GM20431 (cell line): ENCODE results near the gene BPIFB3.
"Not testable (repeated sequence)": the region's sequence is repeated elsewhere in the genome, so short reads cannot be mapped to it uniquely, and the experiment has no call there.

ENCODE experiments used
- in situ Hi-C: fragments of 300-500 bp; cut with MseI, MboI; formaldehyde crosslinking; loops from one replicate; pipeline ENCODE4 v1.15.0; 2020; ENCODE audit warnings: low sequenced_read_pairs; ENCODE audit not compliant: unreplicated experiment

BPIFB3 gene

DNA sequence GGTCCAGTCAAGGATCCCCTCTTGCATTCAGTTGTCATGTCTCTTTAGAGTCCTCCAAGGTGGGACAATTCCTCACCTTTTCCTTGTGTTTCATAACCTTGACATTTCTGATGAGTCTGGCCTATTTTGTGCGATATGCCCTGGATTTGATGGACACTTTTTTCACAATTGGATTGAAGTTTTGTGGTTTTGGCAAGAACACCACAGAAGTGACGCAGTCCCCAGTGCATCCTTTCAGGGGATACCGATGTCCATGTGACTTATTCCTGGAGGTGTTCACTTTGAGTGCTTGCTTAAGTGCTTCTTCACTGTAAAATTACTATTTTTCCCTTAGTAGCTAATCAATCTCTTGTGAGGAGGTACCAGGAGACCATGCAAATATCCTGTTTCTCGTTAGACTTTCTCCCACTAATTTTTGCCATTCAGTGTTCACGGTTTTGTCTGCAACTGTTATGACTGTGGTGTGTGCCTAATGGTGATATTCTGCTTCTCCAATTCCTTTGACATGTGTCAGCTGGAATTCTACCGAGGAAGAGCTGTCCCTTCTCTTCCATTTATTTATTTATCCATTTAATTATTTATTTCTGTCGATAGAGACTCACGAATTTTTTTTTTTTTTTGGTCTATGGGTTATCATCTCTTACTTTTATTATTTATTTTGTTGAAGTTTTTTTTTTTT, 56.6 kb downstream of the BPIFB3 start:
- in situ Hi-C loops = no loop called here

DNA sequence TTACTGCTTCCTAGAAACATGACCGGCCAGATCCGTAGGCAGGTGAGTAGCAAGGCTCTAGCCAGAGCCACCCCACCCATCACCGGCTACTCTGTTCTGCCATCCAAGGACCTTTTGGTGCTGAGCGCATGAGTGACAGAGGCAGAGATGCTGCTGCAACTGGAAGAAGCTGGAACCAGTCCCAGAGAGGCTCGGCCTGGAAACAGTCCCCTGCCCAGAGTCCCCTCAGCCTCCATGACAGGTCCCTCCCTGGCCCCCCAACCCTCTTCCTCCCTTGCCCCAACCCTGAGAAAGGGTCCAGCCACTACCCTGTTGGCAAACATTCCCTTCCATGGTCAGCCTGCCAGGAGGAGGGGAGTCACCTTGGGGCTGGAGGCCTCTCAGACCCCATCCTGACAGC, 57.6 kb downstream of the BPIFB3 start:
- in situ Hi-C loops = no loop called here

DNA sequence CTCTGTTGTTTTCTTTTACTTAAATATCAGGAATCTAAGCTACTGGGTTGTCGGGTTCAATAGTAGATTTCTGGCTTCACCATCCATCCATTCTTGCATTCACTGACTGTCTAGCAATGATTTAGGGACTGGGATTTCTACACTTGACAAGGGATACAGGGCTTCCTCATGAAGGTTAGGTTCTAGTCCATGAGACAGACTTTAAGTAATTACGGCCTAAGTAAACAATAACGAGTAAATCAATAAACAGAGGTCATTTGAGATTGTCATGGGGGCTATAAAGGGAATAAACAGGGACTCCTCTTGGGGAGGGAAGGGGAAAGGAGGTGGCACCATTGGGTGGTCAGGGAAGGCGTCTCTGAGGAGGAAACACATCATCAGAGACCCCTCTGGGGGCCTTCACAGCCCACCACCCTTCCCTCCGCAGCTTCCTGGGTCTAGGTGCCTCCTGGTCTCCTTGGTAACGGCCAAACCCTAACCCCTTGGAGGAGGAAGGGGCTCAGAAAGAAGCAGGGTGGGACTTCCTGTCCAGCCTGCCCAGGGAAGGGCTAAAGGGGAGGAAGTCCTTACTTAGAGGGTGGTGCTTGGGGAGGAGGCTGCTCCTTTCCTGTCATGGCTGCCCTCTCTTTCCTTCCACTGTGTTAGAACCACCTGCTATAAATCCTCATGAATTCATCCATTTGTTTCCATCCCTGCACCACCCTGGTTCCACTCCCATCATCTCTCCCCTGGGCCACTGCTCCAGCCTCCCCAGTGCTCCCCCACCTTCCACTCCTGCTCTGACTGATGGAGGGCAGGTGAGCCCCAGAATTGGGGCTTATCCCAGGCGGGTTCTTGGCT, 59.1 kb downstream of the BPIFB3 start:
- in situ Hi-C loops = no loop called here

DNA sequence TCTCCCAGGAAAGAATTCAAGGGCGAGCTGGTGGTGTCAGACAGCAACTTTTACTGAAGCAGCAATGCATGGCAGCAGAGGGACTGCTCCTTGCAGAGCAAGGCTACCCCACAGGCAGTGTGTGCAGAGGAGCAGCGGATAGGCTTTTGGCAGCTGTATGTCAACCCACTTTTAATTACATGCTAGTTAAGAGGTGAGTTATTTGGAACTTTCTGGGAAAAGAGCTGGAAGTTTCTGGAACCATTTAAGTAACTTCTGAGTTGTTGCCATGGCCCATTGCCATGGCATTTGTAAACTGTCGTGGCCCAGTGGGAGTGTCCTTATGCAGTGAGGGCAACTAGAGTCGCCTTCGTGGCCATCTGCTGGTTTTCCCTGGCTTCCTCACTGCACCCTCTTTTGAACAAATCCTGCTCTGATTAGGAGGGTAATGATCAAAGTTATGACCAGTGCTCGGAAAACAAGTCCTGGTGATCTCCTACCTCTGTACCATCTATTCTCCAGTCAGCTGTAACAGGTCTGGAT, 59.7 kb downstream of the BPIFB3 start:
- in situ Hi-C loops = no loop called here

DNA sequence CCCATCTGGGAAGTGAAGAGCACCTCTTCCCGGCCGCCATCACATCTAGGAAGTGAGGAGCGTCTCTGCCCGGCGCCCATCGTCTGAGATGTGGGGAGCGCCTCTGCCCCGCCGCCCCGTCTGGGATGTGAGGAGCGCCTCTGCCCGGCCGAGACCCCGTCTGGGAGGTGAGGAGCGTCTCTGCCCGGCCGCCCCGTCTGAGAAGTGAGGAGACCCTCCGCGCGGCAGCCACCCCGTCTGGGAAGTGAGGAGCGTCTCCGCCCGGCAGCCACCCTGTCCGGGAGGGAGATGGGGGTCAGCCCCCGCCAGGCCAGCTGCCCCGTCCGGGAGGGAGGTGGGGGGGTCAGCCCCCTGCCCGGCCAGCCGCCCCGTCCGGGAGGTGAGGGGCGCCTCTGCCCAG, 61.8 kb downstream of the BPIFB3 start:
- in situ Hi-C loops = not testable (repeated sequence)

DNA sequence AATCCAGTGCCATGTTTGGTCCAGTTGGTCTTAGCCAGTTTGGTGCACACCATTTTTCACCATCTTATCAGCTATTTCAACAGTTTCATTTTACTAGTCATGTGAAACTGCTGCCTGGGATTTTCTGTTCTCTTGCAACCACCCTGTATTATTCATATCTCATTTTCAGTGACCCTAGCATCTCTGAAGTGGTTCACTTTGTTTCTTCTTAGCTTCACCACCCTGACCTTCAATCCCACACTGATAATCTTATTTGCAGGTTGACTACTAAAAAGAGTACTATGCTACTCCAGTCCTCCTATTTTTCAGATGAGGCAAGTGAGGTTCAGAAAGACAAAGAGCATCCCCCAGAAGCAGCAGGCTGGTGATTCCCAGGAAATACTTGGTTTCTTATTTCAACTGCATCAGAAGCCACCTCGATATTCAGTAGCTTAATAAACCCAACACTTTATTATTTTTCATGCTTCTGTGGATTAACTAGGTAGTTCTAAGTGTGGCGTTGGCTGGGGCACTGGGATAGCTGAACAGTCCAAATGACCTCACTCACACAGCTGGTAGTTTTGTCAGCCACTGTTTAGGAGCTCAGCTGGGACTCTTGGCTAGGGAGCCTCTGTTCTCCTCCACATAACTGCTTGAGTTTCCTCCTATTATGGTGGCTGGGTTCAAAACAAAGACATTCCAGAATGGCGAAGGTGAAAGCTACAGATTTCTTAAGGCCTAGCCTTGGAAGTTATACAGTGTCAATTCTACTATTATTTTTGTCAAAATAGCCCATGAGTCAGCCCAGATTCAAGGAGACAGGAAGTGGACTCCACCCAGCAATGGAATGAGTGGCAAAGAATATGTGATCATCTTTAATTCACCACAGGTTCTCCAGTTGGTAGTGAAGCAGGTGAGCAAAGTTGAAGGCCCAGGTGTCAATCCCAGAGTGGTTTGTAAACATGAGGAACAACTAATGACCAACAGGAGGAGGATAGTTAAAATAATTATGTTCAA, 66.3 kb downstream of the BPIFB3 start:
- in situ Hi-C loops = no loop called here

DNA sequence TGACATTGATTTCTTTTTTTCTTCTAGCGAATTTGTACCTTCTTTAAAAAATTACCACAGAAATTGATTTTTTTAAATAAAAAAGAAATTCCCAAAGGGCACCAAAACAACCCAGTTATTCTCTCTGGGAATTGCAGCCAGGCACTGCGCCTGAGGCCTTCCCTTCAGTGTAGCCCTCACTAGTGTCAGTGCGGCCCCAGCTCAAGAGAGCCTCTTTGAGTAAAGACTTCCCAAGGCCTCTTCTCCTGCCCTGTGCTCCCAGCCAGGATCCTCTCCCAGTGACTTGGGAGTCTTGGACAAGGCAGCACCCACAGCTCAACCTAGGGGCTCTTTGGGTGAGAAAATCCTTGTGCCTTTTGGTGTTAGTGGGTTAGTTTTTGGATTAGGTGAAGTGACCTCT, 67.2 kb downstream of the BPIFB3 start:
- in situ Hi-C loops = no loop called here

DNA sequence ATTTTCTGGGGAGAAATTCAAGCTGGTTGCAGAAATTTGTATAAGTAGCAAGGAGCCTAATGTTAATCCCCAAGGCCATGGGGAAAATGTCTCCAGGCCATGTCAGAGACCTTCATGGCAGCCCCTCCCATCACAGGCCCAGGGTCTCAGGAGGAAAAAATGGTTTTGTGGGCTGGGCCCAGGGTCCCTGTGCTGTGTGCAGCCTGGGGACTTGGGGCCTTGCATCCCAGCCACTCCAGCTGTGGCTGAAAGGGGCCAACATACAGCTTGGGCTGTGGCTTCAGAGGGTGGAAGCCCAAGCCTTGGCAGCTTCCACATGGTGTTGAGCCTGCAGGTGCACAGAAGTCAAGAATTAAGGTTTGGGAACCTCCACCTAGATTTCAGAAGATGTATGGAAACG, 68.6 kb downstream of the BPIFB3 start:
- in situ Hi-C loops = not testable (repeated sequence)
